ENCODE data around the gene LZTR1.

The LZTR1 gene

GRCh38 chr22:20948450-20948849 is 33.6 kb upstream of the LZTR1 start:
- DNase-seq (ENCODE audit: low spot score) = no peak
- no peak for TF ChIP-seq CTCF (IDR thresholded peaks at IDR 0.05; ENCODE audit: extremely low read depth, missing control alignments)

GRCh38 chr22:20948989-20949388 is 33.1 kb upstream of the LZTR1 start:
- TF ChIP-seq CTCF (IDR thresholded peaks at IDR 0.05; ENCODE audit: extremely low read depth, missing control alignments) = no peak
- no peak for DNase-seq (ENCODE audit: low spot score)

- TF ChIP-seq CTCF (IDR thresholded peaks at IDR 0.05; ENCODE audit: extremely low read depth, missing control alignments) = no peak
- no peak for DNase-seq (ENCODE audit: low spot score)
Observed at GRCh38 chr22:20949698-20950183, 32.4 kb upstream of the LZTR1 start.

GRCh38 chr22:20951151-20951931 is 30.8 kb upstream of the LZTR1 start:
- no peak for TF ChIP-seq CTCF (IDR thresholded peaks at IDR 0.05; ENCODE audit: extremely low read depth, missing control alignments)

GRCh38 chr22:20951932-20952380 is 30.1 kb upstream of the LZTR1 start:
- no peak for TF ChIP-seq CTCF (IDR thresholded peaks at IDR 0.05; ENCODE audit: extremely low read depth, missing control alignments)
- no peak for DNase-seq (ENCODE audit: low spot score)

More at GRCh38 chr22:20951151-20951931, 30.8 kb upstream of the LZTR1 start:
- DNase-seq (ENCODE audit: low spot score) = no peak

- no peak for TF ChIP-seq CTCF (IDR thresholded peaks at IDR 0.05; ENCODE audit: extremely low read depth, missing control alignments)
- DNase-seq (ENCODE audit: low spot score) = no peak
Observed at GRCh38 chr22:20952544-20953341, 29.4 kb upstream of the LZTR1 start.

GRCh38 chr22:20953342-20953608 is 28.8 kb upstream of the LZTR1 start:
- no peak for TF ChIP-seq CTCF (IDR thresholded peaks at IDR 0.05; ENCODE audit: extremely low read depth, missing control alignments)
- DNase-seq (ENCODE audit: low spot score) = no peak
